ENCODE data around the gene POLR3H.

- no peak for TF ChIP-seq ZNF274 (IDR thresholded peaks at IDR 0.05; ENCODE audit: low read length)
- no peak for TF ChIP-seq ZNF274 (tag by site-specific recombination; IDR thresholded peaks at IDR 0.05; ENCODE audit: borderline replicate concordance)
- no peak for TF ChIP-seq KLF17 (tag by site-specific recombination; IDR thresholded peaks at IDR 0.05)
Measured at GRCh38 chr22:41579297-41579996, 35.2 kb upstream of the POLR3H start.
